Measurements from ENCODE around the gene PDK2.

Gene PDK2

GRCh38 chr17:50055055-50055425 is 40.1 kb upstream of the PDK2 start:
- peaks cover 55% of the 10 kb centered on the region for H3K4me1 ChIP-seq (ENCODE audit: insufficient read depth, poor library complexity, severe bottlenecking)
- H3K9me3 ChIP-seq (ENCODE audit: severe bottlenecking): no peaks in the 10 kb centered on the region
- H3K4me3 ChIP-seq (ENCODE audit: severe bottlenecking): peak overlapping the region; percentile 80
- ATAC-seq (ENCODE audit: low read depth) (peak; percentile 53), DNase-seq (ENCODE audit: low spot score) (peak; percentile 93)
- H3K27ac ChIP-seq (ENCODE audit: poor library complexity, severe bottlenecking): peak overlapping the region; percentile 100
- no peak for TF ChIP-seq CTCF (IDR thresholded peaks at IDR 0.05; ENCODE audit: poor library complexity, severe bottlenecking)
- peaks cover 40% of the 10 kb centered on the region for H3K36me3 ChIP-seq (ENCODE audit: low read depth)
- H3K27me3 ChIP-seq (ENCODE audit: insufficient read depth, poor library complexity, severe bottlenecking): no peaks in the 10 kb centered on the region

- Histone ChIP-seq H3K27ac (ENCODE audit: poor library complexity, severe bottlenecking) (peak within 1 kb of the TSS; percentile 100), H3K9me3 (ENCODE audit: severe bottlenecking) (no peaks in the 10 kb centered on the region), H3K36me3 (ENCODE audit: low read depth) (peaks cover 45% of the 10 kb centered on the region), H3K4me3 (ENCODE audit: severe bottlenecking) (peak within 1 kb of the TSS; percentile 80), H3K27me3 (ENCODE audit: insufficient read depth, poor library complexity, severe bottlenecking) (no peaks in the 10 kb centered on the region), H3K4me1 (ENCODE audit: insufficient read depth, poor library complexity, severe bottlenecking) (peaks cover 55% of the 10 kb centered on the region)
- TF ChIP-seq CTCF (IDR thresholded peaks at IDR 0.05; ENCODE audit: poor library complexity, severe bottlenecking): no peak
- ATAC-seq (ENCODE audit: low read depth): peak; percentile 38
- peak; percentile 99 for DNase-seq (ENCODE audit: low spot score)
These were observed 39.5 kb upstream of the PDK2 start, which contains the start of gene ITGA3 for GRCh38 chr17:50055426-50056216. Gene ITGA3 (plus strand): TSS chr17:50056110. CDS start chr17:50056440, 330 bp downstream.

- peak overlapping the region; percentile 100 for H3K27ac ChIP-seq (ENCODE audit: poor library complexity, severe bottlenecking)
- no peaks in the 10 kb centered on the region for H3K27me3 ChIP-seq (ENCODE audit: insufficient read depth, poor library complexity, severe bottlenecking)
- TF ChIP-seq CTCF (IDR thresholded peaks at IDR 0.05; ENCODE audit: poor library complexity, severe bottlenecking): peak; percentile 20
- no peak for DNase-seq (ENCODE audit: low spot score)
- H3K4me3 ChIP-seq (ENCODE audit: severe bottlenecking): peak overlapping the region; percentile 80
- no peaks in the 10 kb centered on the region for H3K9me3 ChIP-seq (ENCODE audit: severe bottlenecking)
- ATAC-seq (ENCODE audit: low read depth): no peak
- peaks cover 52% of the 10 kb centered on the region for H3K36me3 ChIP-seq (ENCODE audit: low read depth)
- peaks cover 55% of the 10 kb centered on the region for H3K4me1 ChIP-seq (ENCODE audit: insufficient read depth, poor library complexity, severe bottlenecking)
These were observed 38.8 kb upstream of the PDK2 start for GRCh38 chr17:50056217-50056960.

GRCh38 chr17:50056961-50057330 is 38.2 kb upstream of the PDK2 start:
- no peak for TF ChIP-seq CTCF (IDR thresholded peaks at IDR 0.05; ENCODE audit: poor library complexity, severe bottlenecking)
- Histone ChIP-seq H3K4me3 (ENCODE audit: severe bottlenecking) (peak overlapping the region; percentile 80), H3K9me3 (ENCODE audit: severe bottlenecking) (no peaks in the 10 kb centered on the region), H3K27ac (ENCODE audit: poor library complexity, severe bottlenecking) (peak overlapping the region; percentile 100), H3K4me1 (ENCODE audit: insufficient read depth, poor library complexity, severe bottlenecking) (peaks cover 52% of the 10 kb centered on the region), H3K36me3 (ENCODE audit: low read depth) (peaks cover 55% of the 10 kb centered on the region), H3K27me3 (ENCODE audit: insufficient read depth, poor library complexity, severe bottlenecking) (no peaks in the 10 kb centered on the region)
- no peak for ATAC-seq (ENCODE audit: low read depth)
- DNase-seq (ENCODE audit: low spot score): no peak

All from RWPE2 (cell line).